NK-92 (cell line): Measurements from ENCODE around the gene PCDHGA10.
"Not testable (repeated sequence)": the region's sequence is repeated elsewhere in the genome, so short reads cannot be mapped to it uniquely, and the experiment has no call there.

Experiments used
- DNase-seq: peaks from one replicate; lab custom pipeline; 2025; ENCODE audit not compliant: unreplicated experiment; lab: John Stamatoyannopoulos, UW

The PCDHGA10 gene

DNA sequence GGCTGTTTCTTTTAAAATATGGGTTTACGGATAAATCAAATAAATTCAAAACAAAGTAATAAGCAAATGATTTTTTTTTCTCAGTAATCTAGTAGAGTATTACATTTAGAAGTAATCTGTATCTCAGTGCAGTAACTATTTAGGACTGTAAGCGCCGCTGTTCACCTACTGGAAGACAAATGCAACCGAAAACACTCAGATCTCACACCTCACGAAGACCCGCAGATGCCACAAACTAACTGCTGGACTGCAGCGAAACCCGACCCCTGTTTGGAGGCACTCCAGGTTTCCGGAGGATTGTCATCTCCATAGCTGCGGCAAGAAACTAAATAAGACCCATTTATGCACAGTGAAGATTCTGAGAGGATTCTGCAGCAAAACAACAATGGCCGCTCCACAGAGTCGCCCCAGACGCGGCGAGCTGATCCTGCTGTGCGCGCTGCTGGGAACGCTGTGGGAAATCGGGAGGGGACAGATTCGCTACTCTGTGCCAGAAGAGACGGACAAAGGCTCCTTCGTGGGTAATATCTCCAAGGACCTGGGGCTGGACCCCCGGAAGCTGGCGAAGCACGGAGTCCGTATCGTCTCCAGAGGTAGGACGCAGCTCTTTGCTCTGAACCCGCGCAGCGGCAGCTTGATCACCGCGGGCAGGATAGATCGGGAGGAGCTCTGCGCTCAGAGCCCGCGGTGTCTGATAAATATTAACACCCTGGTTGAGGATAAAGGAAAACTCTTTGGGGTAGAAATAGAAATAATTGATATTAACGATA, 20.2 kb upstream of the PCDHGA10 start, which contains the start of gene PCDHGA8:
Gene PCDHGA8 (plus strand): TSS at position 205 of the 770 bp plus-strand sequence. CDS start 181 bp downstream, at position 386.
- DNase-seq: no peak

DNA sequence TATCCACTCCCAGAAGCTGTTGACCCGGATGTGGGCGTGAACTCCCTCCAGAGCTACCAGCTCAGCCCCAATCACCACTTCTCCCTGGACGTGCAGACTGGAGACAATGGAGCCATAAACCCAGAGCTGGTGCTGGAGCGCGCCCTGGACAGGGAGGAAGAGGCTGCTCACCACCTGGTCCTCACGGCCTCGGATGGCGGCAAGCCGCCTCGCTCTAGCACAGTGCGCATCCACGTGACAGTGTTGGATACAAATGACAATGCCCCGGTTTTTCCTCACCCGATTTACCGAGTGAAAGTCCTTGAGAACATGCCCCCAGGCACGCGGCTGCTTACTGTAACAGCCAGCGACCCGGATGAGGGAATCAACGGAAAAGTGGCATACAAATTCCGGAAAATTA, 19.5 kb upstream of the PCDHGA10 start:
- no peak for DNase-seq

- not testable (repeated sequence) for DNase-seq
These were observed 18.2 kb upstream of the PCDHGA10 start for GRCh38 chr5:141394401-141395187.

- not testable (repeated sequence) for DNase-seq
These were observed 14.8 kb upstream of the PCDHGA10 start, which contains the start of gene PCDHGB5 for GRCh38 chr5:141397756-141398551. TSS of gene PCDHGB5 (plus strand) at chr5:141397947. CDS start at chr5:141398128, 181 bp downstream.

DNA sequence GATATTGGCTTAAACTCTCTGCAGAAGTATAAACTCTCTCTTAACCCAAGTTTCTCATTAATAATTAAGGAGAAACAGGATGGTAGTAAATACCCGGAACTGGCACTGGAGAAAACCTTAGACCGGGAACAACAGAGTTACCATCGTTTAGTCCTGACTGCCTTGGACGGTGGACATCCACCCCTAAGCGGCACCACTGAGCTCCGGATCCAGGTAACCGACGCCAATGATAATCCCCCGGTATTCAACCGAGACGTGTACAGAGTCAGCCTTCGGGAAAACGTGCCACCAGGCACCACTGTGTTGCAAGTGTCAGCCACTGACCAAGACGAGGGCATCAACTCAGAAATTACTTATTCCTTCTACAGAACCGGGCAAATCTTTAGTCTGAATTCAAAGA, 14.2 kb upstream of the PCDHGA10 start:
- no peak for DNase-seq

- no peak for DNase-seq
These were observed 13.1 kb upstream of the PCDHGA10 start for GRCh38 chr5:141399555-141400258.

DNA sequence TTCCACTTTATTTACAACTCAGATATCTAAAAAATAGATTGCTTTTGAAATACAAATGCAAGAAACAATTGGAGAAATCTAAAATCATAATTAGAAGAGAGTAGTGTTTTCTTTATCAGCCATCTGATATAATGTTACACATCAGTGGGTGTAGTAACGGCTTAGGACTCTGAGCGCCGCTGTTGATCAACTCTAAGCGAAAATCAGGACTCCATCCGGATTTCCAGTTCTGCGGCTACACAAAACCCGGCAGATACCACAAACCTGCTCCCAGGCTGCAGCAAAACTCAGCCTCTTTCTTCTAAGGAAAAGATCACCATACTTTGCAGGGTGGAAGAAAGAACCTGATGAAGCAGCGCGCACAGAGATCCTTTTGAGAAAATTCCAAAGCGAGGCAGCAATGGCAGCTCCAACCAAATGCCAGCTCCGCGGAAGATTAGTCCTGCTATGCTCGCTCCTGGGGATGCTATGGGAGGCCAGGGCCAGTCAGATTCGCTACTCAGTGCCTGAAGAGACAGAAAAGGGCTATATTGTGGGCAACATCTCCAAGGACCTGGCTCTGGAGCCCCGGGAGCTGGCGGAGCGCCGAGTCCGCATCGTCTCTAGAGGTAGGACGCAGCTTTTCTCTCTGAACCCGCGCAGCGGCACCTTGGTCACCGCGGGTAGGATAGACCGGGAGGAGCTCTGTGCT, 10.1 kb upstream of the PCDHGA10 start, which contains the start of gene PCDHGA9:
Gene PCDHGA9 (plus strand): TSS at position 226 of the 691 bp plus-strand sequence. CDS start 175 bp downstream, at position 401.
- DNase-seq: no peak

DNA sequence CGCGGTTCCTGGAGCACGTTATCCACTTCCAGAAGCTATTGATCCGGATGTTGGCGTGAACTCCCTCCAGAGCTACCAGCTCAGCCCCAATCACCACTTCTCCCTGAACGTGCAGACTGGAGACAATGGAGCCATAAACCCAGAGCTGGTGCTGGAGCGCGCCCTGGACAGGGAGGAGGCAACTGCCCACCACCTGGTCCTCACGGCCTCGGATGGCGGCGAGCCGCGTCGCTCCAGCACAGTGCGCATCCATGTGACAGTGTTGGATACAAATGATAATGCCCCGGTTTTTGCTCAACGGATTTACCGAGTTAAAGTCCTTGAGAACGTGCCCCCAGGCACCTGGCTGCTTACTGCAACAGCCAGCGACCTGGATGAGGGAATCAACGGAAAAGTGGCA, 9.4 kb upstream of the PCDHGA10 start:
- no peak for DNase-seq

- DNase-seq: not testable (repeated sequence)
These were observed 4.8 kb upstream of the PCDHGA10 start, which contains the start of gene PCDHGB6 for GRCh38 chr5:141407790-141408505. TSS of gene PCDHGB6 (plus strand) at chr5:141408021. CDS start at chr5:141408203, 182 bp downstream.

DNA sequence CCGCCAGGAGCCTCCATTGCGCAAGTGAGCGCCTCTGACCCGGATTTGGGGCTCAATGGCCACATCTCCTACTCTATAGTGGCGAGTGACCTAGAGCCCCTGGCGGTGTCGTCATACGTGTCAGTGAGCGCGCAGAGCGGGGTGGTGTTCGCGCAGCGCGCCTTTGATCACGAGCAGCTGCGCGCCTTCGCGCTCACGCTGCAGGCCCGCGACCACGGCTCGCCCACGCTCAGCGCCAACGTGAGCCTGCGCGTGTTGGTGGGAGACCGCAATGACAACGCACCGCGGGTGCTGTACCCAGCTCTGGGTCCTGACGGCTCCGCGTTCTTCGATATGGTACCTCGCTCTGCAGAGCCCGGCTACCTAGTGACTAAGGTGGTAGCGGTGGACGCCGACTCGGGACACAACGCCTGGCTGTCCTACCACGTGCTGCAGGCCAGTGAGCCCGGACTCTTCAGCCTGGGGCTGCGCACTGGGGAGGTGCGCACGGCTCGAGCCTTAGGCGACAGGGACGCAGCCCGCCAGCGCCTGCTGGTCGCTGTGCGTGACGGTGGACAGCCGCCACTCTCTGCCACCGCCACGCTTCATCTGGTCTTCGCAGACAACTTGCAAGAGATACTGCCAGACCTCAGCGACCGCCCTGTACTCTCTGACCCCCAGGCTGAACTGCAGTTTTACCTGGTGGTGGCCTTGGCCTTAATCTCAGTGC, 3.0 kb upstream of the PCDHGA10 start:
- DNase-seq: no peak

- DNase-seq: no peak
These were observed 1.2 kb upstream of the PCDHGA10 start for GRCh38 chr5:141411575-141411974.

DNA sequence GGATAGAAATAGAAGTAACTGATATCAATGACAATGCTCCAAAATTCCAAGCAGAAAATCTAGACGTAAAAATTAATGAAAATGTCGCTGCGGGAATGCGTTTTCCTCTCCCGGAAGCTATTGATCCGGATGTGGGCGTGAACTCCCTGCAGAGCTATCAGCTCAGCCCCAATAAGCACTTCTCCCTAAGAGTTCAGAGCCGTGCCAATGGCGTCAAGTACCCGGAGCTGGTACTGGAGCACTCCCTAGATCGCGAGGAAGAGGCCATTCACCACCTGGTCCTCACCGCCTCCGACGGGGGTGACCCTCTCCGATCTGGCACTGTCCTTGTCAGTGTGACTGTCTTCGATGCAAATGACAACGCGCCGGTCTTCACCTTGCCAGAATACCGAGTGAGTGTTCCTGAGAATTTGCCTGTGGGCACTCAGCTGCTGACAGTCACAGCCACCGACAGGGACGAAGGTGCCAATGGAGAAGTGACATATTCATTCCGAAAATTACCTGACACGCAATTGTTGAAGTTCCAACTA, 818 bp downstream of the PCDHGA10 start:
- DNase-seq: no peak

- DNase-seq: not testable (repeated sequence)
These were observed 1.9 kb downstream of the PCDHGA10 start for GRCh38 chr5:141414548-141415274.

DNA sequence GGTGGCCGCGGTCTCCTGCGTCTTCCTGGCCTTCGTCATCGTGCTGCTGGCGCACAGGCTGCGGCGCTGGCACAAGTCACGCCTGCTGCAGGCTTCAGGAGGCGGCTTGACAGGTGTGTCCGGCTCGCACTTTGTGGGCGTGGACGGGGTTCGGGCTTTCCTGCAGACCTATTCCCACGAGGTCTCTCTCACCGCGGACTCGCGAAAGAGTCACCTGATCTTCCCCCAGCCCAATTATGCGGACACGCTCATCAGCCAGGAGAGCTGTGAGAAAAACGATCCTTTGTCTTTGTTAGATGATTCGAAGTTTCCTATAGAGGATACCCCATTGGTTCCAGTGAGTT, 2.5 kb downstream of the PCDHGA10 start:
- DNase-seq: not testable (repeated sequence)

DNA sequence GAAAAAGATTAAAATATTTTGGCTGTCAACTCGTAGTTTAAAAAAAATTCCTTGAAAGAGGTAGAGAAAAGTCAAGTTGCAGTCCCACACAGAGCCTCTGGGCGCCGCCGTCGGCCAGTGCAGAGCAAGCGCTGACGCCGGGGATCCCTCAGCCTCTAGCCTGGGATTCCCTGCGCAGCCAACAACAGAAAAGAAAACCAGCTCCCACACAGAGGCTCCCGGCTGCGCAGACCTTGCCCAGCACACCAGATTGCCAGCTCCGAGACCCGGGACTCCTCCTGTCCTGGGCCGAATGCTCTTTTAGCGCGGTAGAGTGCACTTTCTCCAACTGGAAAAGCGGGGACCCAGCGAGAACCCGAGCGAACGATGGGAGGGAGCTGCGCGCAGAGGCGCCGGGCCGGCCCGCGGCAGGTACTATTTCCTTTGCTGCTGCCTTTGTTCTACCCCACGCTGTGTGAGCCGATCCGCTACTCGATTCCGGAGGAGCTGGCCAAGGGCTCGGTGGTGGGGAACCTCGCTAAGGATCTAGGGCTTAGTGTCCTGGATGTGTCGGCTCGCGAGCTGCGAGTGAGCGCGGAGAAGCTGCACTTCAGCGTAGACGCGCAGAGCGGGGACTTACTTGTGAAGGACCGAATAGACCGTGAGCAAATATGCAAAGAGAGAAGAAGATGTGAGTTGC, 4.8 kb downstream of the PCDHGA10 start, which contains the start of gene PCDHGB7:
Gene PCDHGB7 (plus strand): TSS at position 184 of the 679 bp plus-strand sequence. CDS start 183 bp downstream, at position 367.
- DNase-seq: not testable (repeated sequence)

DNA sequence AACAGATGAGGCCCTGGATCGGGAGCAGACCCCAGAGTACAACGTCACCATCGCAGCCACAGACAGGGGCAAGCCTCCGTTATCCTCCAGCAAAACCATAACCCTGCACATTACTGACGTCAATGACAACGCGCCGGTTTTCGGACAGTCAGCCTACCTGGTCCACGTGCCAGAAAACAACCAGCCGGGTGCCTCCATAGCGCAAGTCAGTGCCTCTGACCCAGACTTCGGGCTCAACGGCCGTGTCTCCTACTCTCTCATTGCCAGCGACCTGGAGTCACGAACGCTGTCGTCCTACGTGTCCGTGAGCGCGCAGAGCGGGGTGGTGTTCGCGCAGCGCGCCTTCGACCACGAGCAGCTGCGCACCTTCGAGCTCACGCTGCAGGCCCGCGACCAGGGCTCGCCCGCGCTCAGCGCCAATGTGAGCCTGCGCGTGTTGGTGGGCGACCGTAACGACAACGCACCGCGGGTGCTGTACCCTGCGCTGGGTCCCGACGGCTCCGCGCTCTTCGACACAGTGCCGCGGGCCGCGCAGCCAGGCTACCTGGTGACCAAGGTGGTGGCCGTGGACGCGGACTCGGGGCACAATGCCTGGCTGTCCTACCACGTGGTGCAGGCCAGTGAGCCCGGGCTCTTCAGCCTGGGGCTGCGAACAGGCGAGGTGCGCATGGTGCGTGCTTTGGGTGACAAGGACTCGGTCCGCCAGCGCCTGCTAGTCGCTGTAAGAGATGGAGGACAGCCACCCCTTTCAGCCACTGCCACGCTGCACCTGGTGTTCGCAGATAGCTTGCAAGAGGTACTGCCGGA, 6.5 kb downstream of the PCDHGA10 start:
- DNase-seq: no peak
